ENCODE data around the gene ARL5A. TPM values are rescaled to one million over a fixed set of nuclear protein-coding genes. Genes with fewer than 3 reads are reported as not detected.

Gene ARL5A
- total RNA-seq, 4 donors from 2014 or later: 60.1 to 82.2 (median 64.3) TPM

GRCh38 chr2:151774506-151774905, 53.7 kb downstream of the ARL5A start:
- no peaks in the 10 kb centered on the region for H3K9me3 ChIP-seq
- intact Hi-C loops (cut with DNase I): no loop called here
- WGBS: 28% methylated on average over 3 of the region's 3 CpGs
- H3K27me3 ChIP-seq: no peaks in the 10 kb centered on the region
- peak overlapping the region in 1 of 4 donors; percentile 44 for H3K27ac ChIP-seq (replicated peaks in 1 of 4)
- TF ChIP-seq POLR2AphosphoS5 (IDR thresholded peaks at IDR 0.05): no peak
- no peak for TF ChIP-seq EP300 (IDR thresholded peaks at IDR 0.05)
- no peak for TF ChIP-seq POLR2A (IDR thresholded peaks at IDR 0.05; ENCODE audit: low read depth)
- TF ChIP-seq CTCF (IDR thresholded peaks at IDR 0.05): no peak
- H3K36me3 ChIP-seq: peaks cover 0 to 14% (median 8%) of the 10 kb centered on the region in 4 donors
- no peak overlapping the region for H3K4me3 ChIP-seq
- DNase-seq (ENCODE audit: extremely low spot score): no peak
- H3K4me1 ChIP-seq: peaks cover 7 to 34% (median 27%) of the 10 kb centered on the region in 4 donors

DNA sequence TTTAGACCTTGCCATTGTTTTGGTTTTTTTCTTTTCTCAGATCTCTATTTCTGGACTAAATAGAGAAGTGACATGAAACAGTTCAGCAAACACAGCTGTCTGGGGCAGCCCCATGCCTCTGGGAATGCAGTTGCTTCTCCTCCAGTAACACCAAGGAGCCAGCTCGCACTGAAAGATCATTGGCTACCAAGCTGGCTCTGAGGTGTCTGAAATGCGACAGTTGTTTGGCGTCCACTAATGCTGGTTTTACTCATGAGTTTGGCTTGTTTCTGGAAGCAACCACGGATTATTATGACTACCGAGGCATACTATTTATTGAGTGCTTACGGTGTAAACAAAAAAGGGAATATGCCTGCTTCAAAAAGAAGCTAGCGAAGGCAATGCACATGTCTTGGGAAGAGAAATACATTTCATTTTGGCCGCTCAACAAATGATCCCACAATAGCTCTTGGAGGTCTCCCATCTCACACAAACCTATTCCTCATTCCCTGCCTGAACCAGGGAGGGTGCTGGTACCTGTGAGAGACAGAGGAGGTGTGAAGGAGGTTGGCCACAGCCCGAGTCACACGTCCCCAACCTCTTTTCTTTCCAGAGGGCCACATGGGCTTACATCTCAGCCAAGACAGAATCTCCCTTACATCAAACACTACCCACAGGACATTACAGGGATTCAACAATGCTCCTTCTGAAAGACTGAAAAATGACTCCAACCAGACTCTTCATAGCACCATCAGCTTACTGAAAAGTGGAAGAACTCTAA, 56.4 kb downstream of the ARL5A start:
- no peak for DNase-seq (ENCODE audit: extremely low spot score)
- H3K27ac ChIP-seq (replicated peaks in 1 of 4): peak overlapping the region; percentile 13 to 72 (median 26)
- H3K4me1 ChIP-seq: peaks cover 11 to 37% (median 27%) of the 10 kb centered on the region in 4 donors
- 44% methylated on average over 10 of the region's 10 CpGs for WGBS
- no peak overlapping the region for H3K4me3 ChIP-seq
- H3K36me3 ChIP-seq: peaks cover 0 to 9% (median 4%) of the 10 kb centered on the region in 4 donors
- no peaks in the 10 kb centered on the region for H3K27me3 ChIP-seq
- H3K9me3 ChIP-seq: no peaks in the 10 kb centered on the region
- TF ChIP-seq CTCF (IDR thresholded peaks at IDR 0.05) (no peak), POLR2A (IDR thresholded peaks at IDR 0.05; ENCODE audit: low read depth) (no peak), EP300 (IDR thresholded peaks at IDR 0.05) (no peak), POLR2AphosphoS5 (IDR thresholded peaks at IDR 0.05) (peak; percentile 38 to 52)
- intact Hi-C loops (cut with DNase I): no loop called here

DNA sequence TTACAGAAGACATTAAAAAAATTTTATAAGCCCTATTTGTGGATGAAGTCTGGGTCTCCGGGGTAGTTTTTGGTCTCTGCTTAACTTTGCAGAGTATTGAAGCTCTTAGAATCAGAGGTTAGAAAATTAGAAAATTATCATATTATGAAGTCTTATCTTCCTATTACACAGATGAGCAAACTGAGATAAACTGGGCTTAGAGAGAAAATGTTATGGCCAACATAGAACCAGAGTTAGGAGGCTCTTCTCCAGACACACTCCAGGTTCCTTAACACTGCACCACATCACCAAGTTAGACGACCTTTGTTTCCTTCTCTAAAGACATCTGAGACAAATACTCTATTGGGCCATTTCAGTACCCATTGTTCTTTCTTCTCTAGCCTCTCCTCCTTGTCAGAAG, 57.2 kb downstream of the ARL5A start:
- peak overlapping the region; percentile 13 to 72 (median 26) for H3K27ac ChIP-seq (replicated peaks in 1 of 4)
- intact Hi-C loops (cut with DNase I): no loop called here
- H3K36me3 ChIP-seq: peaks cover 0 to 4% (median 3%) of the 10 kb centered on the region in 4 donors
- peaks cover 18 to 45% (median 29%) of the 10 kb centered on the region in 4 donors for H3K4me1 ChIP-seq
- TF ChIP-seq POLR2AphosphoS5 (IDR thresholded peaks at IDR 0.05) (no peak), CTCF (IDR thresholded peaks at IDR 0.05) (no peak), EP300 (IDR thresholded peaks at IDR 0.05) (no peak), POLR2A (IDR thresholded peaks at IDR 0.05; ENCODE audit: low read depth) (no peak)
- no peak for DNase-seq (ENCODE audit: extremely low spot score)
- no peak overlapping the region for H3K4me3 ChIP-seq
- WGBS: 77% methylated on average over 2 of the region's 2 CpGs
- H3K27me3 ChIP-seq: no peaks in the 10 kb centered on the region
- no peaks in the 10 kb centered on the region for H3K9me3 ChIP-seq

GRCh38 chr2:151769606-151770005, 58.6 kb downstream of the ARL5A start:
- TF ChIP-seq CTCF (IDR thresholded peaks at IDR 0.05) (no peak), POLR2A (IDR thresholded peaks at IDR 0.05; ENCODE audit: low read depth) (no peak), POLR2AphosphoS5 (IDR thresholded peaks at IDR 0.05) (no peak), EP300 (IDR thresholded peaks at IDR 0.05) (no peak)
- peaks cover 0 to 2% (median 0%) of the 10 kb centered on the region in 4 donors for H3K36me3 ChIP-seq
- no peak for DNase-seq (ENCODE audit: extremely low spot score)
- no peaks in the 10 kb centered on the region for H3K27me3 ChIP-seq
- no peak overlapping the region for H3K4me3 ChIP-seq
- intact Hi-C loops (cut with DNase I): no loop called here
- peaks cover 15 to 40% (median 23%) of the 10 kb centered on the region in 4 donors for H3K4me1 ChIP-seq
- no peaks in the 10 kb centered on the region for H3K9me3 ChIP-seq
- WGBS: 100% methylated on average over 1 of the region's 1 CpG
- no peak overlapping the region for H3K27ac ChIP-seq (replicated peaks in 1 of 4)

Measured in esophagus muscularis mucosa (tissue), 4 donors.